B cell (primary cell): ENCODE results near the gene CD151. TPM values are rescaled to one million over a fixed set of nuclear protein-coding genes. Genes with fewer than 3 reads are reported as not detected.

Experiments
- ATAC-seq: fragments of 200-7000 bp; cut with Tn5 transposase; one replicate; pipeline ENCODE4 v1.10.0; 2021; ENCODE audit warnings: low read depth, mild to moderate bottlenecking, moderate number of reproducible peaks, moderate library complexity
- CTCF ChIA-PET: fragments of 350-600 bp; sonication (Branson Sonifier 250); formaldehyde crosslinking; loops from one replicate; lab custom pipeline; 2021; ENCODE audit warnings: antibody characterized with exemption, inconsistent platforms; lab: Charles Lee
- POLR2A ChIA-PET: fragments of 350-600 bp; sonication (Branson Sonifier 250); formaldehyde crosslinking; loops from one replicate; lab custom pipeline; 2021; ENCODE audit warnings: antibody characterized with exemption; lab: Charles Lee
- DNase-seq: peaks from one replicate; pipeline ENCODE4 v3.0.0; 2013
- H2AFZ ChIP-seq: 2 replicates; pipeline ENCODE4 v1.6.1; 2012; ENCODE audit warnings: mild to moderate bottlenecking, low read depth, low read length; ENCODE audit not compliant: insufficient read depth, poor library complexity, severe bottlenecking
- H3K27ac ChIP-seq, 2 donors: 1 replicate in 1 of 2; 2 replicates in 1 of 2; pipeline ENCODE4 v1.5.1; 2012 to 2013; ENCODE audit warnings: low read length in 2 of 2, mild to moderate bottlenecking in 2 of 2, moderate library complexity in 1 of 2
- H3K27me3 ChIP-seq, 4 experiments: fragments of 200-600 bp in 1 of 4; sonication (generic) in 1 of 4; replicated peaks in 1 of 4; 1 replicate in 2 of 4; 2 replicates in 2 of 4; pipeline versions ENCODE4 v1.6.1 to v1.7.0; 2013 to 2016; ENCODE audit warnings: low read length in 3 of 4, mild to moderate bottlenecking in 2 of 4, mixed read lengths in 1 of 4, moderate library complexity in 1 of 4; ENCODE audit not compliant: insufficient read depth in 4 of 4, control insufficient read depth in 3 of 4; ENCODE audit errors: control extremely low read depth in 1 of 4
- H3K36me3 ChIP-seq, 2 experiments: replicated peaks in 1 of 2; 1 replicate in 1 of 2; 2 replicates in 1 of 2; pipeline versions ENCODE4 v1.6.1 to v1.7.1; 2013; ENCODE audit warnings: low read length in 1 of 2; ENCODE audit not compliant: insufficient read depth in 2 of 2, control insufficient read depth in 1 of 2; ENCODE audit errors: control extremely low read depth in 1 of 2, extremely low read depth in 1 of 2
- H3K4me1 ChIP-seq, 2 donors: fragments of 200-600 bp in 1 of 2; sonication (generic) in 1 of 2; 1 replicate in 1 of 2; 2 replicates in 1 of 2; pipeline versions ENCODE4 v1.5.1 to v1.6.1; 2013 to 2017; ENCODE audit warnings: low read length in 2 of 2; ENCODE audit not compliant: control insufficient read depth in 2 of 2, insufficient read depth in 2 of 2
- H3K4me2 ChIP-seq: replicated peaks from 2 replicates; pipeline ENCODE3; 2012; ENCODE audit warnings: mild to moderate bottlenecking, low read depth, low read length; ENCODE audit not compliant: poor library complexity, severe bottlenecking
- H3K4me3 ChIP-seq, 5 experiments: fragments of 200-600 bp in 1 of 5; sonication (generic) in 1 of 5; 1 replicate in 3 of 5; 2 replicates in 2 of 5; pipeline versions ENCODE4 v1.5.1 to v1.7.0; 2011 to 2016; ENCODE audit warnings: low read length in 4 of 5, mild to moderate bottlenecking in 4 of 5, low read depth in 2 of 5, control low read depth in 1 of 5, moderate library complexity in 1 of 5; ENCODE audit not compliant: insufficient read depth in 1 of 5; ENCODE audit errors: control extremely low read depth in 1 of 5, extremely low read depth in 1 of 5
- H3K79me2 ChIP-seq: fragments of 200-600 bp; sonication (generic); one replicate; pipeline ENCODE4 v1.6.0; 2016; ENCODE audit warnings: low read length; ENCODE audit not compliant: control insufficient read depth, insufficient read depth
- H3K9ac ChIP-seq: fragments of 200-600 bp; sonication (generic); 2 replicates; pipeline ENCODE4 v1.6.1; 2017; ENCODE audit warnings: mild to moderate bottlenecking, low read length, moderate library complexity
- H3K9me3 ChIP-seq, 3 donors: one replicate each; pipeline versions ENCODE4 v1.6.1 to v1.7.1; 2013; ENCODE audit warnings: low read length in 2 of 3; ENCODE audit not compliant: control insufficient read depth in 2 of 3, insufficient read depth in 1 of 3; ENCODE audit errors: control extremely low read depth in 1 of 3
- H4K20me1 ChIP-seq: 2 replicates; pipeline ENCODE4 v1.6.0; 2012; ENCODE audit warnings: mild to moderate bottlenecking, low read length; ENCODE audit not compliant: insufficient read depth, control insufficient read depth, poor library complexity, severe bottlenecking
- H3K27ac Mint-ChIP-seq: one replicate; pipeline ENCODE4 v1.8.0; 2021; ENCODE audit warnings: mixed read lengths
- H3K27me3 Mint-ChIP-seq: one replicate; pipeline ENCODE4 v1.8.0; 2021; ENCODE audit warnings: mixed read lengths
- H3K4me1 Mint-ChIP-seq: one replicate; pipeline ENCODE4 v1.8.0; 2021; ENCODE audit warnings: mixed read lengths
- H3K4me3 Mint-ChIP-seq: one replicate; pipeline ENCODE4 v1.8.0; 2021; ENCODE audit warnings: mixed read lengths
- H3K9me3 Mint-ChIP-seq: one replicate; pipeline ENCODE4 v1.8.0; 2022; ENCODE audit warnings: mixed read lengths; ENCODE audit not compliant: insufficient read depth
- CTCF ChIP-seq: fragments of 200-600 bp; IDR thresholded peaks from one replicate; pipeline ENCODE4 v1.8.0; 2022; ENCODE audit warnings: antibody characterized with exemption, mild to moderate bottlenecking
- EZH2 ChIP-seq: IDR thresholded peaks from 2 replicates; pipeline ENCODE4 v1.6.1; 2012; ENCODE audit warnings: borderline replicate concordance, low read depth, mild to moderate bottlenecking, moderate library complexity, low read length; ENCODE audit not compliant: insufficient read depth, poor library complexity, severe bottlenecking
- WGBS: methylation state at CpG from one replicate; pipeline ENCODE4 v1.1.5; 2013; ENCODE audit warnings: missing lambda C conversion rate; ENCODE audit not compliant: insufficient coverage; 5-methylcytosine and 5-hydroxymethylcytosine counted together
- intact Hi-C: fragments of 100-400 bp; cut with micrococcal nuclease; formaldehyde crosslinking; loops from one replicate; pipeline ENCODE4 v1.10.0; 2022
- polyA plus RNA-seq: library from polyadenylated mRNA; depleted of rRNA; stranded (reverse); fragments of >200 nt; gene quantifications from 2 replicates; pipeline ENCODE4 v1.2.3, GENCODE V29; 2012
- total RNA-seq, 2 donors: library from RNA; stranded (reverse); fragments of 120-200 nt in 1 of 2; gene quantifications; 1 replicate in 1 of 2; 2 replicates in 1 of 2; pipeline versions ENCODE4 v1.2.3 to v1.2.4, GENCODE V29; 2013 to 2022

Gene CD151
- total and polyA plus RNA-seq, 2 donors (not counting 1 experiment from before 2014, with no cell fraction given) = 24.4 to 25.5 TPM

- Histone ChIP-seq H3K27me3 (no peaks in the 10 kb centered on the region), H3K9ac (no peak overlapping the region), H3K36me3 (peaks cover 0 to 9% of the 10 kb centered on the region in 2 experiments), H2AFZ (no peak overlapping the region), H3K4me3 (no peak overlapping the region), H3K79me2 (peaks cover 73% of the 10 kb centered on the region), H3K4me1 (peaks cover 23 to 46% of the 10 kb centered on the region in 2 donors), H3K27ac (no peak overlapping the region), H3K4me2 (no peak overlapping the region), H3K9me3 (no peaks in the 10 kb centered on the region), H4K20me1 (peaks cover 59% of the 10 kb centered on the region)
- H3K4me3 Mint-ChIP-seq = no peak overlapping the region
- POLR2A ChIA-PET = interaction anchor here (0.6 kb wide), 2 partner anchors 22 to 36 kb away, joined by 5 to 6 read pairs; no protein-coding TSS in a partner anchor
- no peak overlapping the region for H3K27ac Mint-ChIP-seq
- ATAC-seq (no peak), DNase-seq (no peak)
- no peaks in the 10 kb centered on the region for H3K9me3 Mint-ChIP-seq
- TF ChIP-seq EZH2 (no peak), CTCF (no peak)
- CTCF ChIA-PET = no interaction called here
- peaks cover 20% of the 10 kb centered on the region for H3K4me1 Mint-ChIP-seq
- H3K27me3 Mint-ChIP-seq = no peaks in the 10 kb centered on the region
- WGBS = 95% methylated on average over 25 of the region's 30 CpGs
- intact Hi-C loops = no loop called here
These were observed 32.3 kb upstream of the CD151 start for GRCh38 chr11:800473-800872.

DNA sequence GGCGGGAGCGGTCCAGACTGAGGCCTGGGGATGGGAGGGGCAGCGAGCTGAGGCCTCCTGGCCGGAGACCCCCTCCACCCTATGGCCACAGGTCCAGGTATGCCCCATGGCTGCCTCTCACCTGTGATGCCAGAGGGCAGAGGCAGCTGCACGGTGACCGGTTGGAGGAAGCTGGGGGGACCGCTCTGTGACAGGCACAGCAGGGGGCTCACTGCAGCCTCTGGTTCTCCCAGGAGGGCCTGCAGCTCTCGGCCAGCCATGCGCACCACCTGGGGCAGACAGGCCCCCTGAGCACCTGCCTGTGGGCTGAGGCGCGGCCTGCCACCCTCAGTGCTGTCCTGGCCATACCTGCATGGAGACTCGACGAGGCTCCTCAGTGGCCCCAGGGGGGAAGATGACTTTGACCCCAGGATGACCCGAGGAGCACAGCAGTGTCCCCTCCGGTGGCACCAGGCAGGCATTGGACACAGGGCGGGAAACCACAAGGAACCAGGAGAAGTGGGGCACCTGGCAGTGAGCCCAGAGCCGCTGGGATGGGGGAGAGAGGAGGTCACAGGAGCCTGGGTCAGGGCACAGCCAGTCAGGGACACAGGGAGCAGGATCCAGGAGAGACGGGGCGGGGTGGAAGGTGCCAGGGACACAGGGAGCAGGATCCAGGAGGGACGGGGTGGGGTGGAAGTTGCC lies 31.5 kb upstream of the CD151 start:
- no peak for TF ChIP-seq CTCF
- no peak for TF ChIP-seq EZH2
- H3K9me3 ChIP-seq = no peaks in the 10 kb centered on the region
- intact Hi-C loops = no loop called here
- no peak overlapping the region for H3K9ac ChIP-seq
- H4K20me1 ChIP-seq = peaks cover 54% of the 10 kb centered on the region
- H3K27me3 Mint-ChIP-seq = no peaks in the 10 kb centered on the region
- H3K4me2 ChIP-seq = no peak overlapping the region
- H3K4me3 Mint-ChIP-seq = no peak overlapping the region
- H3K27me3 ChIP-seq = no peaks in the 10 kb centered on the region
- ATAC-seq (no peak), DNase-seq (no peak)
- H3K4me1 Mint-ChIP-seq = peaks cover 19% of the 10 kb centered on the region
- H3K4me1 ChIP-seq = peaks cover 19 to 42% of the 10 kb centered on the region in 2 donors
- WGBS = 92% methylated on average over 18 of the region's 20 CpGs
- CTCF ChIA-PET = no interaction called here
- no peak overlapping the region for H3K4me3 ChIP-seq
- peaks cover 67% of the 10 kb centered on the region for H3K79me2 ChIP-seq
- no peak overlapping the region for H3K27ac ChIP-seq
- H3K36me3 ChIP-seq = peaks cover 0 to 9% of the 10 kb centered on the region in 2 experiments
- H3K9me3 Mint-ChIP-seq = no peaks in the 10 kb centered on the region
- POLR2A ChIA-PET = interaction anchor here (0.6 kb wide), 2 partner anchors 23 to 35 kb away, joined by 5 to 6 read pairs; no protein-coding TSS in a partner anchor
- no peak overlapping the region for H3K27ac Mint-ChIP-seq
- no peak overlapping the region for H2AFZ ChIP-seq
